ENCODE data around the gene C19orf38. TPM values are rescaled to one million over a fixed set of nuclear protein-coding genes. Genes with fewer than 3 reads are reported as not detected.

C19orf38 gene
- total and polyA plus RNA-seq, 4 donors: 0.90 to 2.0 (median 1.6) TPM

DNA sequence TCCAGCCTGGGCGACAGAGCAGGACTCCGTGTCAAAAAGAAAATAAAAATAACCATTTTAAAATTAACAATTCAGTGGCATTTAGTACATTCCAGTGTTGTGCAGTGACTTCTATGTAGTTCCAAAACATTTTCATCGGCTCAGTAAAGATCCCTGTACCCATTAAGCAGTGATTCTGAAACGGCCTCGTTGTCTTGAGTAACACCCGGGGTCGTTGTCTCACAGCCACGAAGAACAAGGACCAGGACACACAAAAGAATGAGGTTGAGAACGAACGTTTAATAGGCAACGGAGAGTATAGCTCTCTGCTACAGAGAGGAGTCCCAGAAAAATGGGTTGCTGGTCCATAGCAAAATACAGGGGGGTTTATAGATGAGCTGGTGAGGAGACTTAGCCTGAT is 9.8 kb upstream of the C19orf38 start:
- H3K27ac ChIP-seq (ENCODE audit: low read depth in 1 of 2, low read length in 2 of 2): no peak overlapping the region
- no peak overlapping the region for H3K4me3 ChIP-seq (ENCODE audit: low read length in 2 of 2)
- no peaks in the 10 kb centered on the region for H3K4me1 ChIP-seq (ENCODE audit: control insufficient read depth in 1 of 2, insufficient read depth in 2 of 2, low read length in 2 of 2)
- H3K9me3 ChIP-seq (ENCODE audit: control insufficient read depth, low read length): no peaks in the 10 kb centered on the region
- H3K36me3 ChIP-seq (ENCODE audit: control insufficient read depth in 1 of 2, insufficient read depth in 2 of 2, low read length in 1 of 2): no peaks in the 10 kb centered on the region
- no peaks in the 10 kb centered on the region for H3K27me3 ChIP-seq (ENCODE audit: control insufficient read depth in 1 of 2, insufficient read depth in 2 of 2, low read length in 1 of 2)
- ATAC-seq (ENCODE audit: low FRiP score) (no peak), DNase-seq (no peak)
- 79 to 81% methylated on average over 11 of the region's 11 CpGs for WGBS, 2 donors
- intact Hi-C loops (cut with DNase I): no loop called here

DNA sequence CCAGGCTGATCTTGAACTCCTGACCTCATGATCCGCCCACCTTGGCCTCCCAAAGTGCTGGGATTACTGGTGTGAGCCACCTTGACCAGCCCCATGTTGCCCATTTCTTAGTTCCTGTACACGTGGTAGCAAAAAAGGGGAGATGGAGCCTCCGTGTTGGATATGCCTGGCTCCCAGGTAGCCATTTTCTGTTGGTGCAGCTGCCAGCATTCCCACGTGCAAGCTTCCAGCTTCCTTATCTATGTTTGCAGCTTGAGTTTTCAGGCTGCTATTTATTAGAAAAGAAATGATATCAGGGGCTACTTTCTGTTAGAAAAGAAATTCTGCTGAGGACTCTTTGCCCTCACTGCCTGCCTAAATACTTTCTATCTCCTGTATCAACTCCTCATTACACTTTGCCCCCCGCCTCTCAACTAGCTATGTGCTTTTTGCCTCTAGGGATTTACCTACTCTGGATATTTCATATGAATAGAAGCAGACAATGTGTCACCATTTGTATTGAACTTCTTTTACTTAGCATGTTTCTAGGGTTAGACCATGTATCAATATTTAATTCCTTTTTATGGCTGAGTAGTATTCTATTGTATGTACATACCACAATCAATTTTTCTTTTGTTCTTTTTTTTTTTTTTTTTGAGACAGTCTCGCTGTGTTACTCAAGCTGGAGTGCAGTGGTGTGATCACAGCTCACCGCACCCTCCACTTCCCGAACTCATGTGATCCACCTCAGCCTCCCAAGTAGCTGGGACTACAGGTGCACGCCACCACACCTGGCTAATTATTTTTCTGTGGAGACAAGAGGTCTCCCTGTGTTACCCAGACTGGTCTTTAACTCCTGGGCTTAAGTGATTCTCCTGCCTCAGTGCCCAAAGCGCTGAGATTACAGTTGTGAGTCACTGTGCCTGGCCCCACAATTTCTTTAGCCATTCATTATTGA is 8.8 kb upstream of the C19orf38 start:
- ATAC-seq (ENCODE audit: low FRiP score): no peak
- intact Hi-C loops (cut with DNase I): no loop called here
- Histone ChIP-seq H3K27me3 (ENCODE audit: control insufficient read depth in 1 of 2, insufficient read depth in 2 of 2, low read length in 1 of 2) (no peaks in the 10 kb centered on the region), H3K9me3 (ENCODE audit: control insufficient read depth, low read length) (no peaks in the 10 kb centered on the region), H3K27ac (ENCODE audit: low read depth in 1 of 2, low read length in 2 of 2) (no peak overlapping the region), H3K4me3 (ENCODE audit: low read length in 2 of 2) (no peak overlapping the region), H3K4me1 (ENCODE audit: control insufficient read depth in 1 of 2, insufficient read depth in 2 of 2, low read length in 2 of 2) (no peaks in the 10 kb centered on the region), H3K36me3 (ENCODE audit: control insufficient read depth in 1 of 2, insufficient read depth in 2 of 2, low read length in 1 of 2) (no peaks in the 10 kb centered on the region)
- DNase-seq: no peak
- WGBS, 2 donors: 77 to 78% methylated on average over 10 of the region's 10 CpGs

DNA sequence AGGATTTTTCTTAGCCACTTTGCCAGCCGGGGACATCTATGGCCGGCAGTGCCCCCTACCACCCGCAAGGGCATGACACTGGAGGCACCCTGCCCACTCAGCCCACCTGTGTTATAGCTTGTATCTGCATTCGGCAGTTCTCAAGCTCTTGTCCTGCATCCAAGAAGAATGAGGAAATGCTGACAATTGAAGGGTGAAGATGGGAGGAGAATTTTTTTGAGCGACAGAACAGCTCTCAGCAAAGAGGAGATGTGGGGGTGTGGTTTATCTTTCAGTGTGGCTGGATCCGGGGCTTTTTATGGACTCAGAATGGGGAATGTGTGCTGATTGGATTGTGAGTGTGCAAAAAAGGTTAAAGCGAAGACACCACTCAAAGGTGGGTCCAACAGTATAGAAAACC is 5.4 kb upstream of the C19orf38 start:
- intact Hi-C loops (cut with DNase I): no loop called here
- Histone ChIP-seq H3K4me3 (ENCODE audit: low read length in 2 of 2) (no peak overlapping the region), H3K9me3 (ENCODE audit: control insufficient read depth, low read length) (no peaks in the 10 kb centered on the region), H3K4me1 (ENCODE audit: control insufficient read depth in 1 of 2, insufficient read depth in 2 of 2, low read length in 2 of 2) (no peaks in the 10 kb centered on the region), H3K27ac (ENCODE audit: low read depth in 1 of 2, low read length in 2 of 2) (no peak overlapping the region), H3K36me3 (ENCODE audit: control insufficient read depth in 1 of 2, insufficient read depth in 2 of 2, low read length in 1 of 2) (no peaks in the 10 kb centered on the region), H3K27me3 (ENCODE audit: control insufficient read depth in 1 of 2, insufficient read depth in 2 of 2, low read length in 1 of 2) (no peaks in the 10 kb centered on the region)
- DNase-seq (no peak), ATAC-seq (ENCODE audit: low FRiP score) (no peak)
- 82 to 88% methylated on average over 7 of the region's 7 CpGs for WGBS, 2 donors

DNA sequence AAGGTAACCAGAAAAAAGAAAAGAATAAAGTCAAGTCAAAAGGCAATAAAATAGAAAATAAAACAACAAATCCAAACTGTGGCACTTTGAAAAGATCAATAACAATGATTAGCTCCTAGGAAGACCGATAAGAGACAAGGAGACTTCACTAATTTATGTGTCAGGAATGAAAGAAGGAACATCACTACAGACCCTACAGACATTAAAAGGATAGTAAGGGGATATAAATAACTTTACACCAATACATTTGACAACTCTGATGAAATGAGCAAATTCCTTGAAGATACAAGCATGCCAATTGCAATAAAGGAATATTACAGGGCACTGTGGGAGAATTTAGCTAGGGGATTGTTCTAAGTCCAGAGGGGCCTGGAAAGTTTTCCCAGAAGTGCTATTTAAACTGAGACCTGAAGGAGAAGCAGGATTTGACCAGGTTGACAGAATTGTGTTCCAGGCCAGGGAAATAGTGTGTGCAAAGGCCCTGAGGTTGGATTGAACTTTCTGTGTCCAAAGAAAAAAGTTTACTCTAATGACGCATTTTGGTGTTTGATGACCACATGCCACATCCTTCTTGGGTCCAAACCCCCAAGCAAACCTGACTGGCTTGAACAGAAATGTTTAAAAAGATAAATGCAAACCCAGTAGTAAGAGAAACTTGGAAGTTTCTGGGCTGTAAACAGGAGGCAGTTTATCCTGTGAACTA is 1.6 kb upstream of the C19orf38 start:
- no peaks in the 10 kb centered on the region for H3K4me1 ChIP-seq (ENCODE audit: control insufficient read depth in 1 of 2, insufficient read depth in 2 of 2, low read length in 2 of 2)
- 82 to 85% methylated on average over 2 of the region's 2 CpGs for WGBS, 2 donors
- DNase-seq (no peak), ATAC-seq (ENCODE audit: low FRiP score) (no peak)
- no peaks in the 10 kb centered on the region for H3K27me3 ChIP-seq (ENCODE audit: control insufficient read depth in 1 of 2, insufficient read depth in 2 of 2, low read length in 1 of 2)
- intact Hi-C loops (cut with DNase I): no loop called here
- no peak overlapping the region for H3K4me3 ChIP-seq (ENCODE audit: low read length in 2 of 2)
- H3K27ac ChIP-seq (ENCODE audit: low read depth in 1 of 2, low read length in 2 of 2): no peak overlapping the region
- no peaks in the 10 kb centered on the region for H3K36me3 ChIP-seq (ENCODE audit: control insufficient read depth in 1 of 2, insufficient read depth in 2 of 2, low read length in 1 of 2)
- H3K9me3 ChIP-seq (ENCODE audit: control insufficient read depth, low read length): no peaks in the 10 kb centered on the region

DNA sequence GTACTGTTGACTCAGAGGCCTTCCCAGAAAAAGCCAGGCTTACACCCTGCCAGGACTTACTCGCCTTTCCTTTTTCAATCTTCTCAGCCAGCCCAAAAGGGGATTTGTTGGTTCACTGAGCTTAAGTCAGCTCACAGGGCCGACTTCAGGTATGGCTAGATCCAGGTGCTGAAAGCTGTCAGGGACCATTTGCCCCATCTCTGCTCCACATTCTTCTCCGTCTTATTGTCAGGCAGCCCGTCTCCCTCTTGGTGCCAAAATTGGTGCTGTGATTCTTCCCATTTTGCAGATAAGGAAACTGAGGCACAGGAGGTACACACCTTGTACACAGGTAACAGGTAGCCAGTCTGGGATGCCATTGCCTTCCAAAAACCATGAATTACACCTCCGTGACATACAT is 2.4 kb downstream of the C19orf38 start:
- intact Hi-C loops (cut with DNase I): no loop called here
- no peak overlapping the region for H3K27ac ChIP-seq (ENCODE audit: low read depth in 1 of 2, low read length in 2 of 2)
- ATAC-seq (ENCODE audit: low FRiP score): no peak
- H3K4me3 ChIP-seq (ENCODE audit: low read length in 2 of 2): no peak overlapping the region
- no peaks in the 10 kb centered on the region for H3K27me3 ChIP-seq (ENCODE audit: control insufficient read depth in 1 of 2, insufficient read depth in 2 of 2, low read length in 1 of 2)
- H3K36me3 ChIP-seq (ENCODE audit: control insufficient read depth in 1 of 2, insufficient read depth in 2 of 2, low read length in 1 of 2): no peaks in the 10 kb centered on the region
- DNase-seq: no peak
- H3K4me1 ChIP-seq (ENCODE audit: control insufficient read depth in 1 of 2, insufficient read depth in 2 of 2, low read length in 2 of 2): no peaks in the 10 kb centered on the region
- no peaks in the 10 kb centered on the region for H3K9me3 ChIP-seq (ENCODE audit: control insufficient read depth, low read length)
- WGBS, 2 donors: 89 to 90% methylated on average over 5 of the region's 5 CpGs

DNA sequence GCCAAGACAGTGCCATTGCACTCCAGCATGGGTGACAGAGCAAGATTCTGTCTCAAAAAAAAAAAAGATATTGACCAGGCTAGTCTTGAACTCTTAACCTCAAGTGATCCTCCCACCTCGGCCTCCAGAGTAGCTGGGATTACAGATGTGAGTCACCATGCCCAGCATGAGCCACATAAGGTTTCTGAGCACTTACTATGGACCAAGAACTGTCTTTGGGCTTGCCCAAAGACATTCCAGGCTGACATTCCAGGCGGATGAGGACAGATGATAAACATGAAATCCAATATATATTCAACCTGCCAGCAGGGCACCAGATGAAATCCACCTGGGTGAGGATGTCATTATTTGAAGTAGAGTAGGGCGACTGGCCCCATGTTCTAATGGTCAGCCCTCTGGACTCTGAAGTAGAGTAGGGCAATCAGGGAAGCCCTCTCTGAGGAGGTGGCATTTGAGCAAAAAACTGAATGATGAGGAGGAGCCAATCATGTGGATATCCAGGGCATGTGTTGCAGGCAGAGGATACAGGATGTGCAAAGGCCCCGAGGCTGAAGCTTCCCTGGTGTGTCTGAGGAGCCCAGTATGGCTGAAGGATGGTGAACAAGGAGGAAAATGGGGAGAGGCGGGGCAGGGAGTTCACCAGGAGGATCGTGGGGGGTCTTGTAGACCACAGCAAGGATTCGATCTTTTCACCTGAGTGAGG is 4.0 kb downstream of the C19orf38 start:
- H3K36me3 ChIP-seq (ENCODE audit: control insufficient read depth in 1 of 2, insufficient read depth in 2 of 2, low read length in 1 of 2): no peaks in the 10 kb centered on the region
- H3K9me3 ChIP-seq (ENCODE audit: control insufficient read depth, low read length): no peaks in the 10 kb centered on the region
- no peaks in the 10 kb centered on the region for H3K27me3 ChIP-seq (ENCODE audit: control insufficient read depth in 1 of 2, insufficient read depth in 2 of 2, low read length in 1 of 2)
- H3K4me1 ChIP-seq (ENCODE audit: control insufficient read depth in 1 of 2, insufficient read depth in 2 of 2, low read length in 2 of 2): no peaks in the 10 kb centered on the region
- no peak for DNase-seq
- ATAC-seq (ENCODE audit: low FRiP score): no peak
- H3K27ac ChIP-seq (ENCODE audit: low read depth in 1 of 2, low read length in 2 of 2): no peak overlapping the region
- no peak overlapping the region for H3K4me3 ChIP-seq (ENCODE audit: low read length in 2 of 2)
- intact Hi-C loops (cut with DNase I): no loop called here
- 74 to 80% methylated on average over 7 of the region's 7 CpGs for WGBS, 2 donors

DNA sequence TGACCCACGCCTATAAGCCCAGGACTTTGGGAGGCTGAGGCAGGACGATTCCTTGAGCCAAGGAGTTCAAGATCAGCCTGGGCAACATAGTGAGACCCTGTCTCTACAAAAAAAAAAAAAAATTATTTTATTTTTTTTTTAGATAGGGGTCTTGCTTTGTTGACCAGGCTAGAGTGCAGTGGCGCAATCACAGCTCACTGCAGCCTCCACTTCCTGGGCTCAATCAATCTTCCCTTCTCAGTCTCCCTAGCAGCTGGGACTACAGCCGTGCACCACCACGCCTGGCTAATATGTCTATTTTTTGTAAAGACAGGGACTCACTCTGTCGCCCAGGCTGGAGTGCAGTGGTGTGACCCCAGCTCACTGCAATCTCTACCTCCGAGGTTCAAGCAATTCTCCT is 4.7 kb downstream of the C19orf38 start:
- no peak overlapping the region for H3K4me3 ChIP-seq (ENCODE audit: low read length in 2 of 2)
- H3K27me3 ChIP-seq (ENCODE audit: control insufficient read depth in 1 of 2, insufficient read depth in 2 of 2, low read length in 1 of 2): no peaks in the 10 kb centered on the region
- no peaks in the 10 kb centered on the region for H3K4me1 ChIP-seq (ENCODE audit: control insufficient read depth in 1 of 2, insufficient read depth in 2 of 2, low read length in 2 of 2)
- no peak for ATAC-seq (ENCODE audit: low FRiP score)
- no peaks in the 10 kb centered on the region for H3K9me3 ChIP-seq (ENCODE audit: control insufficient read depth, low read length)
- WGBS, 2 donors: 71 to 74% methylated on average over 7 of the region's 7 CpGs
- DNase-seq: no peak
- H3K36me3 ChIP-seq (ENCODE audit: control insufficient read depth in 1 of 2, insufficient read depth in 2 of 2, low read length in 1 of 2): no peaks in the 10 kb centered on the region
- intact Hi-C loops (cut with DNase I): no loop called here
- no peak overlapping the region for H3K27ac ChIP-seq (ENCODE audit: low read depth in 1 of 2, low read length in 2 of 2)

DNA sequence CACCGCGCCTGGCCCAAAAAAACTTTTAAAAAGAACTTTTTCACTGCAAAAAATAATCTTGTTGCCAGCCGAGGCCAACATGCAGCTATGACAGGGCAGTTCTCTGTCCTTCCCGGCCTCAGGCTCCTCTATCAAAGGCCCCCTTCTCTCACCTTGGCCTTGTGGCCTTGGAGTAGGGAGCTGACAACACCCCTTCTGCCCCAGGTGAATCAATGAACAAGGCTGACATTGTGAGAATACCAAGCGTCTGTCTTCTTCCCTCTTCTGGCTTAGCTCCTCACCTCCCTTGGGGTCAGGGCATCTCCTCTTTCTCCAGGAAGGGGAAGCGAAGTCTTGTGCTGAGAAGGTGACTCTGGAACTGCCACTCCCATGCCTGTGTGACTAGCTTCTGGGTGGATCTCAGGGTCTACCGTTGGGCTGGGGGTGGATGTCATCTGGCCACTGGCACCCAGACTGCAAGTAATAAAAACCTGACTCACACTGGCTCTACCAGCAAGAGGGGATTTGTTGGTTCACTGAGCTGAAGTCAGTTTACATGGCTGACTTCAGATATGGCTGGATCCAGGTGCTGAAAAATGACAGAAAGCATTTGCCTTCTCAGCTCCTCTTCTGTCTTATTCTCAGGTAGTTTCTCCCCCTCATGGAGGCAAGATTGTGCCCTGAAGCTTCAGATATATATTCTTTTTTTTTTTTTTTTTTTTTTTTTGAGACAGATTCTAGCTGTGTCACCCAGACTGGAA is 6.3 kb downstream of the C19orf38 start:
- no peak for ATAC-seq (ENCODE audit: low FRiP score)
- Histone ChIP-seq H3K36me3 (ENCODE audit: control insufficient read depth in 1 of 2, insufficient read depth in 2 of 2, low read length in 1 of 2) (no peaks in the 10 kb centered on the region), H3K9me3 (ENCODE audit: control insufficient read depth, low read length) (no peaks in the 10 kb centered on the region), H3K4me1 (ENCODE audit: control insufficient read depth in 1 of 2, insufficient read depth in 2 of 2, low read length in 2 of 2) (no peaks in the 10 kb centered on the region), H3K27ac (ENCODE audit: low read depth in 1 of 2, low read length in 2 of 2) (no peak overlapping the region), H3K27me3 (ENCODE audit: control insufficient read depth in 1 of 2, insufficient read depth in 2 of 2, low read length in 1 of 2) (no peaks in the 10 kb centered on the region), H3K4me3 (ENCODE audit: low read length in 2 of 2) (no peak overlapping the region)
- WGBS, 2 donors: 71 to 75% methylated on average over 7 of the region's 7 CpGs
- no peak for DNase-seq
- intact Hi-C loops (cut with DNase I): no loop called here

Data from aorta (tissue), 5 donors.